ENCODE data around the gene KNL1.

KNL1 gene

GRCh38 chr15:40696228-40696627 is 102.2 kb downstream of the KNL1 start:
- no peaks in the 10 kb centered on the region for H3K9me3 Mint-ChIP-seq
- no peak overlapping the region for H3K27ac Mint-ChIP-seq
- no peaks in the 10 kb centered on the region for H3K27me3 Mint-ChIP-seq
- H3K4me1 Mint-ChIP-seq (ENCODE audit: low read depth), result peaks cover 25% of the 10 kb centered on the region
- intact Hi-C loops (cut with micrococcal nuclease), result no loop called here
- peaks cover 23% of the 10 kb centered on the region for H3K36me3 Mint-ChIP-seq (ENCODE audit: low read depth)
- H3K4me3 Mint-ChIP-seq, result peak overlapping the region; percentile 98

- intact Hi-C loops (cut with micrococcal nuclease), result no loop called here
- Mint-ChIP-seq H3K27me3 (no peaks in the 10 kb centered on the region), H3K4me3 (no peak overlapping the region), H3K4me1 (ENCODE audit: low read depth) (peaks cover 25% of the 10 kb centered on the region), H3K9me3 (no peaks in the 10 kb centered on the region), H3K36me3 (ENCODE audit: low read depth) (peaks cover 17% of the 10 kb centered on the region), H3K27ac (no peak overlapping the region)
Observed at GRCh38 chr15:40697916-40698315, 103.9 kb downstream of the KNL1 start.

- Mint-ChIP-seq H3K27ac (no peak overlapping the region), H3K4me3 (no peak overlapping the region), H3K4me1 (ENCODE audit: low read depth) (no peaks in the 10 kb centered on the region), H3K27me3 (no peaks in the 10 kb centered on the region), H3K36me3 (ENCODE audit: low read depth) (no peaks in the 10 kb centered on the region), H3K9me3 (no peaks in the 10 kb centered on the region)
- intact Hi-C loops (cut with micrococcal nuclease), result no loop called here
Observed at GRCh38 chr15:40702077-40702476, 108.0 kb downstream of the KNL1 start.

- no peak overlapping the region for H3K27ac Mint-ChIP-seq
- no peaks in the 10 kb centered on the region for H3K4me1 Mint-ChIP-seq (ENCODE audit: low read depth)
- intact Hi-C loops (cut with micrococcal nuclease), result no loop called here
- H3K9me3 Mint-ChIP-seq, result no peaks in the 10 kb centered on the region
- H3K36me3 Mint-ChIP-seq (ENCODE audit: low read depth), result peaks cover 8% of the 10 kb centered on the region
- no peak overlapping the region for H3K4me3 Mint-ChIP-seq
- no peaks in the 10 kb centered on the region for H3K27me3 Mint-ChIP-seq
Observed at GRCh38 chr15:40706121-40706520, 112.1 kb downstream of the KNL1 start.

All from dendritic cell treated with granulocyte-macrophage colony-stimulating factor and Interleukin-4, amounts not matched to agents 40 ng/mL and 50 ng/mL, for 4 days (primary cell).